Measurements from ENCODE around the gene PEAR1. TPM values are rescaled to one million over a fixed set of nuclear protein-coding genes. Genes with fewer than 3 reads are reported as not detected.

The PEAR1 gene
- polyA plus RNA-seq, 3 donors = not detected

DNA sequence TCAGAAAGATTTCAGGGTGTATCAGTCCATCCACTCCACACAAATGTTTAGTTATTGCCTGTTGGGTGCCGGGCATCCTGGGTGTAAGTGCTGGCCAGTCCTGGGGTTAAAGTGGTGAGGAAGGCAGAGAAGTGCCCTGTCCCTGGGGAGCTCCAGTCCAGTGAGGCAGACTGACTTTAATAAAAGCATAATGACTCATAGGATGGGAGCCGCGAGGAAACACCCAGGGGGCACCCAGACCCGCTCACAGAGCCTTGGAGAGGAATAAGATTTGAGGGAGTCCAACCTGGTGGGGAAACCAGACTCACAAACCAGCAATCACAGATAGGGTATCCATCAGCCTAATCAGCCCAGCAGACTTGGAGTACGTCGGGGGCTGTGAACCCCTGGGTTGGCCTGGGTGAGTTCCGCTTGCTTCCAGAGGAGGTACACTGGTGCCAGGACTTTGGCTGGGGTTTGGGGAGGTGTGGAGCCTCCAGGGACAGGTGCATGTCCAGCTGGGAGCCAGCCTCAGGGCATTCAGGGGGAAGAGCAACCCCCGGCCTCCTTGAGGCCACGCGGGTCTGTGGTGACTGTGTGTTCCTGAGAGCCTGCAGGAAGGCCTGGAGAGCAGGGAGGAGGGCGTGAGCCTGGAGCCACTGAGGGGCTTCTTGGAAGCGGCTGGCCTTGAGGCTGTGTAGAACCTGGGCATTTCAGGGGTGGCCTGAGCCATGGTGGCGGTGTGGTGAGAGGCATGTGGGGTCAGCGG is 3.7 kb downstream of the PEAR1 start:
- intact Hi-C loops (cut with micrococcal nuclease) = loop anchor here in 1 of 2 donors (10.0 kb wide), 1 partner anchor 82 kb away; the partner anchor contains the start of gene SH2D2A
- H3K4me3 Mint-ChIP-seq = peak overlapping the region in 1 of 2 donors; percentile 42
- Histone ChIP-seq H3K36me3 (replicated peaks in 1 of 2; ENCODE audit: control insufficient read depth in 1 of 2, insufficient read depth in 2 of 2, low read length in 2 of 2) (no peaks in the 10 kb centered on the region), H4K20me1 (ENCODE audit: insufficient read depth, low read length) (no peaks in the 10 kb centered on the region), H3K4me3 (replicated peaks in 1 of 3; ENCODE audit: low read depth in 2 of 3, low read length in 3 of 3) (no peak overlapping the region), H2AFZ (ENCODE audit: insufficient read depth, low read depth, low read length, poor library complexity, severe bottlenecking) (no peak overlapping the region), H3K27me3 (ENCODE audit: control insufficient read depth in 2 of 2, insufficient read depth in 2 of 2, low read length in 2 of 2) (peaks cover 17 to 32% of the 10 kb centered on the region in 2 donors), H3K9ac (ENCODE audit: insufficient read depth, low read length, poor library complexity, severe bottlenecking) (no peak overlapping the region), H3K4me2 (replicated peaks; ENCODE audit: extremely low read depth, low read length, poor library complexity, severe bottlenecking) (no peak overlapping the region), H3K4me1 (ENCODE audit: control insufficient read depth in 1 of 2, insufficient read depth in 2 of 2, low read length in 2 of 2) (peaks cover 22 to 25% of the 10 kb centered on the region in 2 donors), H3K9me3 (replicated peaks in 1 of 2; ENCODE audit: control insufficient read depth in 1 of 2, insufficient read depth in 1 of 2, low read length in 2 of 2) (no peaks in the 10 kb centered on the region), H3K79me2 (ENCODE audit: insufficient read depth, low read length) (no peaks in the 10 kb centered on the region), H3K27ac (ENCODE audit: low read depth in 1 of 2, low read length in 2 of 2) (no peak overlapping the region)
- peaks cover 0 to 7% of the 10 kb centered on the region in 2 donors for H3K36me3 Mint-ChIP-seq
- WGBS (ENCODE audit: insufficient coverage) = 77% methylated on average over 9 of the region's 14 CpGs
- no peak for DNase-seq
- H3K9me3 Mint-ChIP-seq = peaks cover 0 to 9% (median 5%) of the 10 kb centered on the region in 7 donors
- peaks cover 36 to 46% (median 42%) of the 10 kb centered on the region in 3 donors for H3K27me3 Mint-ChIP-seq (ENCODE audit: low read depth in 3 of 3)
- peaks cover 23% of the 10 kb centered on the region for H3K4me1 Mint-ChIP-seq
- TF ChIP-seq, protein P1, sequence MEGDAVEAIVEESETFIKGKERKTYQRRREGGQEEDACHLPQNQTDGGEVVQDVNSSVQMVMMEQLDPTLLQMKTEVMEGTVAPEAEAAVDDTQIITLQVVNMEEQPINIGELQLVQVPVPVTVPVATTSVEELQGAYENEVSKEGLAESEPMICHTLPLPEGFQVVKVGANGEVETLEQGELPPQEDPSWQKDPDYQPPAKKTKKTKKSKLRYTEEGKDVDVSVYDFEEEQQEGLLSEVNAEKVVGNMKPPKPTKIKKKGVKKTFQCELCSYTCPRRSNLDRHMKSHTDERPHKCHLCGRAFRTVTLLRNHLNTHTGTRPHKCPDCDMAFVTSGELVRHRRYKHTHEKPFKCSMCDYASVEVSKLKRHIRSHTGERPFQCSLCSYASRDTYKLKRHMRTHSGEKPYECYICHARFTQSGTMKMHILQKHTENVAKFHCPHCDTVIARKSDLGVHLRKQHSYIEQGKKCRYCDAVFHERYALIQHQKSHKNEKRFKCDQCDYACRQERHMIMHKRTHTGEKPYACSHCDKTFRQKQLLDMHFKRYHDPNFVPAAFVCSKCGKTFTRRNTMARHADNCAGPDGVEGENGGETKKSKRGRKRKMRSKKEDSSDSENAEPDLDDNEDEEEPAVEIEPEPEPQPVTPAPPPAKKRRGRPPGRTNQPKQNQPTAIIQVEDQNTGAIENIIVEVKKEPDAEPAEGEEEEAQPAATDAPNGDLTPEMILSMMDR (IDR thresholded peaks at IDR 0.05) = no peak
- H3K27ac Mint-ChIP-seq = no peak overlapping the region

DNA sequence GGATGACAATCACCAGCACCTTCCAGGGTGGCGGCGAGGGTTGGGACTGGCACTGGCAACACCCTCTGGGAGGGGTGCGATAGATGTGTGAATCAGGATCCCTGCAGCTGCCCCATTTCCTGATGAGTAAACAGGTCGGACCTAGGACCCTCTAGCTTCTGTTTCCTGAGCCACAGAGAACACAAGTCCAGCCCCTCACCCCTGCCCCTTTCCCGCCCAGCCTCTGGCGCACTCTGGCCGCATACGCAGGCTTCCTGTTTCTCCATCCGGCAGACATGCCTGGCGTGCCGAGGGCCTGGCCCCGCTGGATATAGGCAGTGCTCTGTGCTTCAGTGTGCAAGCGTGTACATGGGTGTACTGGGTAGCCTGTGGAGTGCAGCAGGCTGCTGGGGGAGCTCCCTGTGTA is 4.6 kb downstream of the PEAR1 start:
- H3K9me3 ChIP-seq (replicated peaks in 1 of 2; ENCODE audit: control insufficient read depth in 1 of 2, insufficient read depth in 1 of 2, low read length in 2 of 2) = no peaks in the 10 kb centered on the region
- H3K9ac ChIP-seq (ENCODE audit: insufficient read depth, low read length, poor library complexity, severe bottlenecking) = no peak overlapping the region
- peaks cover 14 to 16% of the 10 kb centered on the region in 2 donors for H3K4me1 ChIP-seq (ENCODE audit: control insufficient read depth in 1 of 2, insufficient read depth in 2 of 2, low read length in 2 of 2)
- H3K4me3 ChIP-seq (replicated peaks in 1 of 3; ENCODE audit: low read depth in 2 of 3, low read length in 3 of 3) = peak overlapping the region in 1 of 3 experiments; percentile 30
- H3K36me3 ChIP-seq (replicated peaks in 1 of 2; ENCODE audit: control insufficient read depth in 1 of 2, insufficient read depth in 2 of 2, low read length in 2 of 2) = no peaks in the 10 kb centered on the region
- peak; percentile 19 to 30 (median 27) for DNase-seq
- peak overlapping the region; percentile 49 to 68 for H3K4me3 Mint-ChIP-seq
- H3K27me3 ChIP-seq (ENCODE audit: control insufficient read depth in 2 of 2, insufficient read depth in 2 of 2, low read length in 2 of 2) = peaks cover 15 to 25% of the 10 kb centered on the region in 2 donors
- peaks cover 16% of the 10 kb centered on the region for H3K4me1 Mint-ChIP-seq
- peaks cover 0 to 7% of the 10 kb centered on the region in 2 donors for H3K36me3 Mint-ChIP-seq
- no peaks in the 10 kb centered on the region for H4K20me1 ChIP-seq (ENCODE audit: insufficient read depth, low read length)
- peaks cover 0 to 6% (median 1%) of the 10 kb centered on the region in 7 donors for H3K9me3 Mint-ChIP-seq
- H3K79me2 ChIP-seq (ENCODE audit: insufficient read depth, low read length) = no peaks in the 10 kb centered on the region
- H3K27ac Mint-ChIP-seq = no peak overlapping the region
- intact Hi-C loops (cut with micrococcal nuclease) = loop anchor here in 1 of 2 donors (10.0 kb wide), 1 partner anchor 83 kb away; the partner anchor contains the start of gene SH2D2A
- 0% methylated on average over 5 of the region's 13 CpGs for WGBS (ENCODE audit: insufficient coverage)
- H2AFZ ChIP-seq (ENCODE audit: insufficient read depth, low read depth, low read length, poor library complexity, severe bottlenecking) = peak overlapping the region; percentile 52
- no peak overlapping the region for H3K4me2 ChIP-seq (replicated peaks; ENCODE audit: extremely low read depth, low read length, poor library complexity, severe bottlenecking)
- TF ChIP-seq, protein P1 (IDR thresholded peaks at IDR 0.05) = no peak
- H3K27ac ChIP-seq (ENCODE audit: low read depth in 1 of 2, low read length in 2 of 2) = no peak overlapping the region
- peaks cover 31 to 38% (median 34%) of the 10 kb centered on the region in 3 donors for H3K27me3 Mint-ChIP-seq (ENCODE audit: low read depth in 3 of 3)

Data from CD14-positive monocyte (primary cell).